Glomerular visceral epithelial cell (primary cell): Measurements from ENCODE around the gene TMEM131.
A peak's percentile ranks its signal among the peaks of the same experiment; 100 is the strongest.
"Not testable (repeated sequence)": the region's sequence is repeated elsewhere in the genome, so short reads cannot be mapped to it uniquely, and the experiment has no call there.

Source experiments
- DNase-seq: peaks from one replicate; pipeline ENCODE4 v3.0.0-alpha.2; 2016; ENCODE audit errors: extremely low spot score

TMEM131 gene

DNA sequence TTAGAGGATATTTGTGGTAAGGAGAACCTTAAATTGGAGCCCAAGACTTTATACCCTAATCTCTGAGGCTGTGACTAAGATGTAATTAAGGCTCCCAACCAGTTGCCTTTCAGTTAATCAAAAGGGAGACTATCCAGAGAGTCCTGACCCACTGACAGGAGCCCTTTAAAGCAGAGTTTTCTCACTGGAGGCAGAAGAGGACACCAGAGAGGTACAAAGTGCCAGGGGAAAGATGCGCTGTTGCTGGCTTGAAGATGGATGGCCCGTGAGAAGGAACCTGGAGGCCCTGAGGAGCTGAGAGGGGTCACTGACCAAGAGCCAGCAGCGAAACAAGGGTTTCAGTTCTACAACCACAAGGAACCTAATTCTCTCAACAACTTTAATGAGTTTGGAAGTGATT is 137.3 kb downstream of the TMEM131 start:
- no peak for DNase-seq

DNA sequence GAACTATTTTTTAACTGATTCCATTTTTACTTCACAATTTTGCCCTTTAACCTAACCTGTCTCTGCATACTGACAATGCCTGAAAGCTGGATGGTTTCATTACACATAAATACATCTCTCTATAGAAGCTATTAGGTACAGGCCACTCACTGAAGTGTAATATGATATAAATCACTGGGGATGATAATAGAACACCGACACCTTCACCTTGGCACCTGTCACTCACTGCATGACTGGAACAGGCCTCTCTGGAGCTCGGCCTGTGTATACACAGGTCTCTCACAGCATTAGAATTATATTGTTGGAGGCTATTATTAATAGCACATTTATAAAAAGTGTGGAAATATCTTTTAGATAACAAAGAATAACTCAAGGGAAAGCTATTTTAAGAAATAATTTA is 138.2 kb downstream of the TMEM131 start:
- DNase-seq: no peak

DNA sequence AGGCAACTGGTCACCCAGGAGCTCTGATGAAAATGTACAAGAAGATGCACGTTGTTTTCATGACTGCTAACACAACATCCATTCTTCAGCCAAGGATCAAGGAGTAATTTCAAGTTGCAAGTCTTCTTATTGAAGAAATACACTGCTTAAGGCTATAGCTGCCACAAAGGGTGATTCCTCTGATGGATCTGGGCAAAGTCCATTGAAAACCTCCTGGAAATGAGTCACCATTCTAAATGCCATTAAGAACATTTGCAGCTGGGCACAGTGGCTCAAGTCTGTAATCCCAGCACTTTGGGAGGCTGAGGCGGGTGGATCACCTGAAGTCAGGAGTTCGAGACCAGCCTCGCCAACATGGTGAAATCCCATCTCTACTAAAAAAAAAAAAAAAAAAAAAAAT is 142.7 kb downstream of the TMEM131 start:
- peak; percentile 17 for DNase-seq

DNA sequence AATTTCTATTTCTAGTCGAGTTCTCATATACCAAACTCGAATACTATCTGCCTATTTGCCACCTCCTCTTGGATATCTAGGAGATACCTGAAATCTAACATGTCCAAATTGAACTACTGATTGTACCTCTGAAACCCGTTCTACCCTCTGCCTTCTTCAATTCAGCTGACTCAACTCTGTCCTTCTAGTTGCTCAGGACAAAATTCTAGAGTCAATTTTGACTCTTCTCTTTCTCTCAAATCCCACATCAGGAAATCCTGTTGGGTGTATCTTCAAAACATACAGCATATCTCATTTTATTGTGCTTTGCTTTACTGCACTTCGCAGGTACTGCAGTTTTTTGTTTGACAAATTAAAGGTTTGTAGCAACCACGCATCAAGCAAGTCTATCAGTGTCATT is 144.6 kb downstream of the TMEM131 start:
- no peak for DNase-seq

DNA sequence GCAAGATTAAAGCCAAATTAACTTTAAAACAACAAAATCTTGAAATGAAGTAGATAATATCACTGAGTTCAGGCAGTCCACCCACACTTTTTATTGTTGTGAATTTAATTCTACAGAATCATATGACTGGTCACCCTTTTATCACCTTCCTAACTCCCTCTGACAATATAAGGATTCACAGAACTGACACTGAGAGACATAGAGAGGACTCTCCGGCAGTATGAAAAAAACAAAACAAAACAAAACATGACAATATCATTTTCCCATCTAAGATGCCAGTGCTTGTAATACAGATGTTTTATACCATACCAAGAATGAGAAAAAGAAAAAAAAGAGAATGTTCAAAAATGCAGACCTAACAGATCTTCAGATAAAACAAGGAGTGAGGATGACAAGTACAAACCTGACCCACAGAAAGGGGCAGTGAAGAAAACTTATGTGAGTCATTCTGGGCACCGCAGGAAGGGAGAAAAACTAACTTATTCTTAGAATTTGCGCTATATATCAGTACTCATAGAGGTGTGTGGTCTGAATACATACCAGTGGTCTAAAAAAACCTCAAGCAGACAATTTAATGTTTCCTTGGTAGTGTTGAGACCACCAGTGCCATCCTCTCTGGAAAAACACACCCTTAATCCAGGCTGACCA is 145.7 kb downstream of the TMEM131 start:
- peak; percentile 77 for DNase-seq

DNA sequence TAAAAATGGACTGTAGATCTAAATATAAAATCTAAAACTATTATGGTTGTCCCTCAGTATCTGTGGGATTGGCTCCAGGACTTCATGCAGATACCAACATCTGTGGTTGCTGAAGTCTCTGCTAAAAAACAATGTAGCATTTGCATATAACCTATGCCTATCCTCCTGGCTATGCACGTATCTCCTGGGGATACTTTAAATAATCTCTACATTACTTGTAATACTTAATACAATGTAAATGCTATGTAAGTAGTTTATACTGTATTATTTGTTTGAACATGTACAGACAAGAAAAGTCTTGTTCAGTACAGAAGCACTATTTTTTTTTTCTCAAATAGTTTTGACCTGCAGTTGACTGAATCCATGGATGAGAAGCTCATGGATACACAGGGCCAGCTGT is 147.4 kb downstream of the TMEM131 start:
- no peak for DNase-seq

DNA sequence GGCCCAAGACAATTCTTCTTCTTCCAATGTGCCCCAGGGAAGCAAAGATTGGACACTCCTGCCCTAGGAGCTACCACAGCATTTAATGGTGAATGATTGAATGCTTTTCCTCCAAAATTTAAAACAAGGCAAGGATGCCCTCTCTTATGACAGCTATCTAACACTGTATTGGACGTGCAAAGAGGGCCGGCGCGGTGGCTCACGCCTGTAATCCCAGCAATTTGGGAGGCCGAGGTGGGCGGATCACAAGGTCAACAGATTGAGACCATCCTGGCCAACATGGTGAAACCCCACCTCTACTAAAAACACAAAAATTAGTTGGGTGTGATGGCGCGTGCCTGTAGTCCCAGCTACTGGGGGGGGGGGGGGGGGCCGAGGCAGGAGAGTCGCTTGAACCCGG is 149.0 kb downstream of the TMEM131 start:
- DNase-seq: not testable (repeated sequence)

DNA sequence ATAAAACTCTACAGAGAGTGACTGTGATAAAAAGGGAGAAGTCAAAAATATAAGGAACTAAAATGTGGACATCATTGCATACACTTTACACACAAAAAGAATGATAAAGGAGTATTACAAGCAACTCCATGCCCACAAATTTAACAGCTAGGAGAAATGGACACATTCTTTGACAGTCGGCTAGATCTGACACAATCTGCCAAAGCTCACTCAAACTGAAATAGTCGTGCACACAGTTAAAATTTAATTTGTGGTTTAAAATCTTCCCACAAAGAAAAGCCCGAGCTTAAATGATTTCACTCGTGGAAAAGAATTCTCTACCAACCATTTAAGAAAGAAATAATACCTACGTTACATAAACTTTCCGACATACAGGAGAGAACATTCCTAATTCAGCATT is 149.9 kb downstream of the TMEM131 start:
- peak; percentile 22 for DNase-seq

DNA sequence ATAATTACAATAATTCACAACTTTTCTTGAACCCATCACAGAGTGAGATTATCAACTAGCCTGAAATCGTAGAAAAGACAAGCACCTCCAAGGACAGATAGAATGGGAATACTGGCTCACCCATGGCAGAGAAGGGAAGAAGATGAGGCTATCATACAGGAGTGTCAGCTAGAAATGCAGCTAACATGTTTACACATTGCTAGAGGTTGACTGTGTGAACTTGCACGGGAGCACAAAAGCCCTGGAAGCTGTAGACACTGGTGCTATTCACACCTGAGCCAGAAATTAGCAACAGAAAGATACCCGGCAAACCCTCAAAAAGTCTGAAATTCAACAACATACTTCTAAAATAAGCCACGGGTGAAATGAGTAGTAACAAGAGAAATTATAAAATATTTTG is 150.6 kb downstream of the TMEM131 start:
- no peak for DNase-seq

DNA sequence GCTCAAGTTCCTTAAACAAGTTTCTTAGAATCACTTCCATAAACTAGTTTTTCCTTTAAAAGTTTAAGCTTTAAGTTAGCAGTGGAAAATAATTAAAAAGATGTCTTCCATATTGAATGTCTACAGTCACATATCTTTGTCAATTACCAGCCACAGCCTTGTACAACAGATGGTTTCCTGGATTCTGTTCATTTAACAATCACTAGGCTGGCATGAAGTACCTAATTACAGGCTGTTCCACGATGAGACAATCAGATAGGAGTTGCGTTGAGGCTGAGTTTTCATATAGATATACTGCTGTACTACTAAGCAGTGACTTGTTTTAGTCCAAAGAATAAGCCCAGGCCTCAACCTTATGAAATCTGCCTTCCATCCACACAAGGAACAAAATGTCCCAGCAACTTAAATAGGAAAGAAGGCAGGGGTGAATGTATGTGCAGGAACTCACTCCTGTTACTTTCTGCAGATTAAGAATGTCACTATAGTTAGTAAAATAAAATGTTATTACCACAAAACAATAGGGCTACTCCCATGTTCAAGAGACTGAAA is 151.4 kb downstream of the TMEM131 start:
- no peak for DNase-seq

DNA sequence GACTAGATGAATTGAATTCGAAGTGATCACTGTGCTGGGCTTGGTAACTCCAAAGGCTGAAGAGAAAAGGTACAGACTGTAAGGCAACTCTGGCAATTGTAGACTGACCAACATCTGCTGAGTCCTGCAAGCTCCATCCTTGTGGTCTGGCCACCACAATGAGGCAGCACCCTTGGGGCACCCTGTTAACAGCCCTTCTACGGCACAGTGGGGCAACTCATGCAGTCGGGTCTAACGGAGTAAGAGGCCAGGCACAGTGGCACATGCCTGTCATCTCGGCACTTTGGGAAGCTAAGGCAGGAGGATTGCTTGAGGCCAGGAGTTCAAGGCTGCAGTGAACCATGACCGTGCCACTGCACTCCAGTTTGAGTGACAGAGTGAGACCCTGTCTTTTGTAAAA is 155.6 kb downstream of the TMEM131 start:
- DNase-seq: no peak

DNA sequence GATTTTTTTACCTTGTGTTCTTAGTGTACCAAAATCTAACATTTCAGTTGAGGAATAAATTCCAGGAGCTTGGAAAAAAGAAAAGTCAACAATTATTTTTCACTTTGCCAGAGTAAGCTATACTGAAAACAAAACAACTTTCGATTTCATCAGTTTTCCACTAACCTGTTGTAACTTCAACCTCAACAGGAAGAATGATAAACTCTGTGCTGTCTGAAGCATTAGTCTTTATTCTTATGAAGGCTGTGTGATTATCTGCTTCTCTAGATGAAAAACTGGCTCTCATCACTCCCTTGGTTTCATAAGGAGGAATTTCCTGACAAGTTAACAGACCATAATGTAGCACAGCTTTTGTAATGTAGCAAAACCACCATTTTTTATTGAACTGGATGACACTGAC is 161.1 kb downstream of the TMEM131 start:
- DNase-seq: no peak

DNA sequence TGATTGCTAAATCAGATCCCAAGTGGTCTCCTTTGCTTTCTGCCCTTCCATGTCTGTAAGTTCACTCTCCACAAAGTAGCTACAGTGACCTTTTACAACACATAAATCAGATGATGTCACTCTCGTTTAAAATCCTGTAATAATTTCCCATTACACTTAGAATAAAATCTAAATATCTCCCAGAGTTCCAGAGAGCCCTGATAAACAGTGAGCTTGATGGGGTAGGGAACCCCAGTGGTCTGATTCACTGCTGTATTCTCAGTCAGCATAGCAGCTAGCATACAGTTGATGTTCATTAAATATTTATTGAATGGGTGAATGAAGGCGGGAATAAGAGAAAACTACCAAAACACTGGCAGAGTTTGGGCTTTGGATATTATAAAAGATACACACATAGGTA is 164.6 kb downstream of the TMEM131 start:
- DNase-seq: no peak

DNA sequence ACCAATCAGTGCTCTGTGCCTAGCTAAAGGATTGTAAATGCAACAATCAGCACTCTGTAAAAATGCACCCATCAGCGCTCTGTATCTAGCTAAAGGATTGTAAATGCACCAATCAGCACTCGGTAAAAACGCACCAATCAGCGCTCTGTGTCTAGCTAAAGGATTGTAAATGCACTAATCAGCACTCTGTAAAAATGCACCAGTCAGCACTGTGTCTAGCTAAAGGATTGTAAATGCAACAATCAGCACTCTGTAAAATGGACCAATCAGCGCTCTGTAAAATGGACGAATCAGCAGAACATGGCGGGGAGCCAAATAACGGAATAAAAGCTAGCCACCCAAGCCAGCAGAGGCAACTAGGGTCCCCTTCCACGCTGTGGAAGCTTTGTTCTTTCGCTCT is 166.5 kb downstream of the TMEM131 start:
- not testable (repeated sequence) for DNase-seq

DNA sequence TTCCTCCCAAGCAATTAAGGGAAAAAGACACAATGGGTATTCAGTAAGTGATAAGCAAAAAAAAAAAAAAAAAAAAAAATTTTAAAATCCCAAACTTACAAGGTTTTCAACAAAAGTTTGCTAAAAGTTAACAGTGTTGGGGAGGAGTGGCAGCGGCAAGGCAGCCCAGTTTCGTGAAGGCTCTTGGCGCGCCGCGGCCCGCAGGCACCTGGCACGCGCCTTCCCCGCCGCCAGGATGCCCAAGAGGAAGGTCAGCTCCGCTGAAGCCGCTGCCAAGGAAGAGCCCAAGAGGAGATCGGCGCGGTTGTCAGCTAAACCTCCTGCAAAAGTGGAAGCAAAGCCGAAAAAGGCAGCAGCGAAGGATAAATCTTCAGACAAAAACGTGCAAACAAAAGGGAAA is 168.7 kb downstream of the TMEM131 start:
- not testable (repeated sequence) for DNase-seq

DNA sequence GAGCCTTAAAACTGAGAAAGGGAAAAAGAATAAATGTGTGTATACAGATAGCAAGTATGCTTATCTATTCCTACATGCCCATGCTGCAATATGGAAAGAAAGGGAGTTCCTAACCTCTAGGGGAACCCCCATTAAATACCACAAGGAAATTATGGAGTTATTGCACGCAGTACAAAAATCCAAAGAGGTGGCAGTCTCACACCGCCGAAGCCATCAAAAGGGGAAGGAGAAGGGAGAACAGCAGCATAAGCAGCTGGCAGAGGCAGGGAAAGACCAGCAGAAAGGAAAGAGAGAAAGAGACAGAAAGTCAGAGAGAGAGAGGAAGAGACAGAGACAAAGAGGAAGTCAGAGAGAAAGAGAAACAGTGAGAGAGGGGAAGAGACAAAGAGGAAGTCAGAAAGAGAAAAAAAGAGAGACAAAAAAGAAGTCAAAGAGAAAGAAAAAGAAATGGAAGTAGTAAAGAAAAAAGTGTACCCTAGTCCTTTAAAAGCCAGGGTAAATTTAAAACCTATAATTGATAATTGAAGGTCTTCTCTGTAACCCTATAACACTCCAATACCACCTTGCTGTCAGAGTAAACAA is 169.4 kb downstream of the TMEM131 start:
- DNase-seq: not testable (repeated sequence)

DNA sequence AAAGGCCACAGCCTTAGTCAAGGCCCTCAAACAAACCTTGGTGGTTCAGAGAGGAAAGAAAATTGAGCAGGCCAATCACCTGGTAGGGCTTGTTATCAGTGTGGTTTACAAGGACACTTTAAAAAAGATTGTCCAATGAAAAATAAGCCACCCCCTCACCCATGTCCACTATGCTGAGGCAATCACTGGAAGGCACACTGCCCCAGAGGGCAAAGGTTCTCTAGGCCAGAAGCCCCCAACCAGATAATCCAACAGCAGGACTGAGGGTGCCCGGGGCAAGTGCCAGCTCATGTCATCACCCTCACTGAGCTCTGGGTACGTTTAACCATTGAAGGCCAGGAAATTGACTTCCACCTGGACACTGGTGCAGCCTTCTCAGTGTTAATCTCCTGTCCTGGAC is 171.7 kb downstream of the TMEM131 start:
- DNase-seq: not testable (repeated sequence)

DNA sequence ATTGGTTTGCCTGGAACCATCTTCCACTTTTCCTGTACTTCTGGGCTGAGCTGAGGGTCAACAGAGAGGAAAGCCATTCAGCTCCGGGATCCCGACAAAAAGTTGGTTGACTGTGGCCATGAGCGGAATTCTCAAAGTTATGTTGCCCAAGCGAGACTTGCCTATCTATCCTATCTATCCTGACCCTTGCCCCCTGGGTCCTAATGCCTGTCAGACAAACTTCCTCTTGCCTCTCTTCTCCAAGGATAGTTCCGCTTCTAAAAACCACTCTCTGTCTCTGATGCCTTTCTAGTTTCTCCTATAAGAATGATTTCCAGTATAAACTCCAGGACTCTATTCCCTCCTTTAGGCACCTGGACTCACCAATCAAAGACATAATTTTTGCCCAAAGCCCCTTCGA is 173.9 kb downstream of the TMEM131 start:
- DNase-seq: not testable (repeated sequence)

DNA sequence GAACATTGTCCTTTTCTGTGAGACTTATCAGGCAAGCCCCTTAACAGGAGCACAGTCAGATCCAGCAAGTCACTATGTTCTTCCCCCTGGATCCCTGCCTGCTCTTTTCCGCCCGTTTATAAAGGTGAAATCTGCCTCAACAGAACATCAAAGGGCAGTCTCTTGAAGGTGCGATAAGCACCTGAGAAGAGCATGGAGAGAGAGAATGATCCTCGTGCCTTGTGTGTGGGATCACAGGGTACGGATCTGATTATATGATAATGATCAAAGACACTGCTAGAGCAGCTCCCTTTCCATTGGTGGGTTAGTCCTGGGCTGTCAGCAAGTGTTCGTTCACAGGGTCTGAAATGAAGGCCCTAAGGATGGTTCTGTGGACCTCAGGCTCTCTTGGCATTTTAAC is 176.0 kb downstream of the TMEM131 start:
- no peak for DNase-seq

DNA sequence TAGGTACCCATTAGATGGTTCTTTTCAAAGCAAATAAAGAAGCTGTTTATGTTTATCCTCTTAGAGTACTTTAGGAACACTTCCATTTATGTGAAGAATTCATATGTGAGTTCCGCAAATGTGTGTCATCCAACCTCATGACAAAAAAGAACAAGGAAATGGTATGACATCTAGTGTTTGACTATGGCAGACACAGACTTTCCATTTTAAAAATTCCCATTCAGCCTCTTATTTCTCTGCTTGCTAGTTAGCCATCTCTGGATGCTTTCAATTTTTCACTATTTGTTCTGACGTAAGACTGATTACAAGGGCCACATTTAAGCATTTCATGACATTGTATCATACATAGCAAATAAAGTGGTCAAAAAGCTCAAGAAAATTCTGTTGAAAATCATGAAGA is 179.3 kb downstream of the TMEM131 start:
- DNase-seq: no peak

DNA sequence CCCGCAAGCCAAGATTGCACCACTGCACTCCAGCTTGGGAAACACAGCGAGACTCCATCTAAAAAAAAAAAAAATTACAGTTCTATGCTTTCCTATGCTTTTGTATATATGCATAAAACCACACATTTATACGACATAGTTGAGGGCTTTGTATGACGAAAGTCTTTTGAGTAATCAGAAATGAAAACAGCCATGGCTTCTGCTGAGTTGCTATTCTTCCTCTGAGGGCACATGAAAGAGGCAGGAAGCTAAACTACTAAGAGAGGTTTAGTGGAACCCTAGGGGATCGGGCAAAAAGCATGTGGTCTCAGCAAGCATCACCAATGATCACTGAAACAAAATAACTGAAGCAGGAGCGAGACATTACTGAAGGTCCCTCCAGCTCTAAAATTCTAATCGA is 182.8 kb downstream of the TMEM131 start:
- no peak for DNase-seq

DNA sequence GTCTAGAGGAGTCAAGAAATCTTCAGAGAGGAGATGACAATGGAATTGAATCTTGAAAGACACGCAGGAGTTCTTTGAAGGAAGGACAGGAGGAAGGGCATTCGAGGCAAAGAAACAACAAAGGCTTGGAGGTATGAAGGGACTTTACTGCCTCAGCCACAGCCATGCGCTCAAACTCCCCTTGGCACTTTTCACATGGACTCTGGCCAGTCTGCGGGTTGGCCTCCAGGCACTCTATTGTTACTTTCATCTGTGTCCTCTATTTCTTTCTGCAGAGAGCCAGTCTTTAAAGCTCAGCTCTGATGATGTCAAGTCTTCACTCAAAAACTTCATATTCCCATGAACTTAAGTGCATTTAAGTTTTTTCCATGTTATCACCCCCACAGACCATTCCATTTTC is 186.9 kb downstream of the TMEM131 start:
- DNase-seq: no peak

DNA sequence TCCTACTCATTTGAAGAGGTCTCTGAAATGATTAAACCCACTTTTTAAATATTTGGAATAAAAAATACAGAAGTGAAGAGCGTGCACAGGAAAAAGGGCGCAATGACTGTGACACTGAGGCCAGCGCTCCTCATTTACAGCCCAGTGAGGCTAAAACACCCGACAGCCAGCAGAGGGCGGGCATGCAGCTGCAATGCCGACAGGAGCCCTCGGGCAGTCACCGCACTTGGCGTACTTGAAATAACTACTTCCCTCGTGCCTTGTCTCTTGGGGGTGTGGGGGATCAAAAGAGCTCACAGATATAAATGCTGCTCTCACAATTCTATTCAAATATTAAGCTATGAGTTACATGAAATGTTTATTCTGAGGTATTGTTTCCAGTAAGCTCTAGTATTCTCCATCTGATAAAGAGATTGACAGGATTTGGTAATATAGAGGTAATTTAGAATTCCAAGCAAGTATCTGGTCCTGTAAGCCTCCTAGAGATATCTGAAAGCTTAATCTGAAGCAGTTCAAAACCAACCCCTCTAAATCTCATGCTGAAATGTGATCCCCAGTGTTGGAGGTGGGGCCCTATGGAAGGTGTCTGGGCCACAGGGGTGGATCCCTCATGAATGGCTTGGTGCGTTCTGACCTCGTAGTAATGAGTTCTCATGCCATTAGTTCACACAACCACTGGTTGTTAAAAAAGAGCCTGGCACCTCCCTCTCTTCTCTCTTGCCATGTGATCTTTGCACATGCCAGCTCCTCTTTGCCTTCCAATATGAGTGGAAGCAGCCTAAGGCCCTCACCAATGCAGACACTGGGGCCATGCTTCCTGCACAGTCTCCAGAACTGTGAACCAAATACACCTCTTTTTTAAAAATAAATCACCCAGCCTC is 188.8 kb downstream of the TMEM131 start:
- peak; percentile 70 for DNase-seq
